AML-193 (cell line): ENCODE results near the gene COL28A1.

Source experiments
- DNase-seq, 2 experiments: peaks; one replicate each; lab custom pipeline; 2025; lab: John Stamatoyannopoulos, UW

COL28A1 gene

DNA sequence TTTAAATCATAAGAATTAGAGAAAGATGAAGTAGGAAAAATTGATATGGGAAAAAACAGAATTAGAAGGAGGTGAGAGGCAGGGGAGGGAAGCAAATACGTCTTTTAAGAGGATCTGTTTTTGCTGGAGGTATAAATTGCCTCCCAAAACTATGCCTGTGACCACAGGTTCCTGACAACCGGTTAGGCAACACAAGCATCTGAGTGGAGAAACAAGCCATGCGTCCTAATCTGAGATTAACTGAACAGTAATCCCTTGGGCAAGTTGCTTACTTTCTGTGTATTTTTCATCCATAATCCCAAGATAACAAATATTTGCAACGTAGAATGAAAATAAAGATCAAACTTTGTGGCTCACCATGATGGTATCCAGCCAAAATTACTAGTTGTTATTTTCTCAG, 204.2 kb downstream of the COL28A1 start:
- no peak for DNase-seq

DNA sequence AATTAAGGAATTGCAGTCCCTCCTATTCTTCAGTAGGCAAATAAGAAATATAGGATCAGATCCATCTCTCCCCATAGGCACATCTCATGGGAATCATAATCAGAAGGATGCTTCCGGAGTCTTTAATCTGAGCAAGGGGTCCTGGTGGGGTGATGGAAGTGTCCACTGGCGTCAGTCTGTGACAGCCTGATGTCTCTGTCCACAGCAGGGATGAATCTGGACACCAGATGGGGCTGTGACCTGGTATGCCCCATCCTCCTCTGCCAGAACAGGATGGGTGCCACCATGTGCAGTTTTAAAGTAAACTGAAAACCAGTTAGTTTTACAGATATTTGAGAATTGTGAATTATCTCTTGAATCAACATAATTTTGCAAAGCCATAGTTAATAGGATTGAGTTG, 204.7 kb downstream of the COL28A1 start:
- no peak for DNase-seq

DNA sequence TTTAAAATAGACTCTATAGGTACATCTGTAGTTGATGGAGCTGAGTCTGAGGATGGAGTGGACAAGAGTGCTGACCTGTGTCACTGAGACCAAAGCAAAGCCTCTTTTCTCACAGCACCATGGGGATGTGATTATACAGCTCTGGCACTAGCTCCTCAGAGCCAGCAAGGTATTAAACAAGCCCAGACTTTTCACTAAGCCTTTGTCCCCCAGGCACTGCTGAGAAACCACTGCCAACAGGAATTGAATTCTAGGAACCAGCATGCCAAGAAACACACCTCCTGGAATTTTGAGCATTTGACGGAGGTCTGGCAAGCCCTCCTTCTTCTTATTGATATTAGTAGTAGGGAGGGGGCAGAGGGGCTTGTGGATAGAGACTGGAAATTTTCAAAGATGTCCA, 206.3 kb downstream of the COL28A1 start:
- DNase-seq, result no peak

DNA sequence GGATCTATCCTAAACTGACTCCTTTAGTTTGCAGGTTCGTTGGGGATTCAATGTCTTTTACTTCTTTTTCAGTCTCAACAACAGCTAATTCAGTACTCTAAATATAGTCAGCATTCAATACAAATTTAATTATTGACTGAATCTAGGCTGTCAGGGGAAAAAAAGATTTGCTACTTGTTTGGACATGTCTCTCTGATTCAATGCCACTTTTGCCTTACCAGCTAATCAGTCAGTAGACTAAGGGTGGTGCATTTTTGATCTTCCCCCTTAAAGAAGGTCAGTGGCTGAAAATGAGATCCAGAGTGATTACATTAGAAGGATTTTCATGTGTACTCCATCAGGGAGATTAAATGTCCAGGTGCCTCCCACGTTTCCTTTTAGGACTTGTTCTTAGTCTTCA, 208.2 kb downstream of the COL28A1 start:
- DNase-seq, result no peak

DNA sequence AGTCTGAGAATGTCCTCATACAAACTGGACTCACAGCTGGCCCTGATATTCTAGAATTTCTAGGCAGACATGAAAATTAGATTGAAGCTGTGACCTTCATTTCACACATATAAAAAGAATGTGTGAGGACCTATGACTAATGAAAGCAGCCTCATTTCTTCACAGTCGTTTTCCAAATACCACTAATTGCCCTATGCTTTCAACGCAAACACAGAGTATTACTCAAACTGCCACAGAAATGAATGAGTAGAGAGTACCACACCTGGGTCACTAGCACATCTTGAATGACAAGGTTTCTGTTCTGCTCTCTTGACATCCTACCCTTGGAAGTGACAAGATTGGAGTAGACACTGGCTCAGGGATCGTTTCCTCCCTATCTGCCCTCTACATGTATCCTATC, 211.0 kb downstream of the COL28A1 start:
- DNase-seq, result no peak

DNA sequence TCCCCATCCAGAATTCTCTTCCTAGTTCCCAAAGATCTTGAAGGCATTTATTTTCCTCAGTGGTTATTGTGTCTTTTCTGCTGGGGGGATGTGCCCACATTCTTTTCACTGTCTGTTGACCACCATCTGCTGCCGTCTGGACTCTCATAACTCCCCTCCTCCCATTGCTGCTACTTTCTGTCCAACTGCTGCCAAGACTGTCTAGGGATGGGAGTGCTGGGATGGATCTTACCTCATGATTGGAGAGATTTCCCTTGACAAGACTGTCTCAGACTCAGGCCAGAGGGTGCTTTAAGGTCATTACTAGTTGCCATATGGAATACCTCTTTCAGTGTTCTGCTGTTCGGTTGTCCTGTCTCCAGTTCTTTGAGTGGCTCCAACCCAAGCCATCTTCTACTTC, 211.8 kb downstream of the COL28A1 start:
- DNase-seq, result no peak

DNA sequence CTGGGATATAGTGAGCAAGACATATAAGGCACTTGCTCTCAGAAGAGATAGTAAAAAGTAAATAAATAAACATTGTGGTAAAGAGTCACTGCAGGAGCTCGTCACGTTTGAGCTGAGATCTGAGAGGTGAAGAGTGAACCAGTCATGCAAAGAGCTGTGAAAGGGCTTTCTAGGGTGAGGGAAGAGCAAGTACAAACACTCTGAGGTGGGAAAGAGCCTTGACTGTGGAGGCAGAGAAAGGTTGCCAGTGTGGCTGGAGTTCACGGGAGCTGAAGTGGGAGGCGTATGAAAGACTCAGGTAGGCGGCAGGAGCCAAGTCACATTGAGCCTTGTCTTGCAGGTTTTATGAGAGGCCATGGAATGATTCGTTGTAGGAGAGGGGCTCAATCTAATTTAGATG, 212.3 kb downstream of the COL28A1 start:
- no peak for DNase-seq

DNA sequence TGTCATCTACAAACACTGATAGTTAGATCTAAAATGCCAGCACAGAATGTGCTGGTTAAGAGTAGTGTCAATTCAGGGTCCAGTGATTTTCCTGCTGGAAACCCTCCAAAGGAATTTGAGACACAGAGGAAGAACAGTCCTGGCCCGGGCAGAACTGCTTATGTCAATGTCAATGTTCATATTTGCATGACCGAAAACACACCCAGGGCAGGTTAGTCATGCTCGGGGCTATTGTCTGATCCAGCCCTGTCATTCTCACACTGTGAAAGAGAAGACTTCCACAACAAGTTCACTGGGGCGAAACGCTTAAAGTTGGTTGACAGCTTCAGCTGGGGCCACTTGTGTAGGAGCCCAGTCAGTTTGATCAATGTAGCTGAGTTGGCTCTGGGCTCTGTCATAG, 214.0 kb downstream of the COL28A1 start:
- DNase-seq, result no peak

DNA sequence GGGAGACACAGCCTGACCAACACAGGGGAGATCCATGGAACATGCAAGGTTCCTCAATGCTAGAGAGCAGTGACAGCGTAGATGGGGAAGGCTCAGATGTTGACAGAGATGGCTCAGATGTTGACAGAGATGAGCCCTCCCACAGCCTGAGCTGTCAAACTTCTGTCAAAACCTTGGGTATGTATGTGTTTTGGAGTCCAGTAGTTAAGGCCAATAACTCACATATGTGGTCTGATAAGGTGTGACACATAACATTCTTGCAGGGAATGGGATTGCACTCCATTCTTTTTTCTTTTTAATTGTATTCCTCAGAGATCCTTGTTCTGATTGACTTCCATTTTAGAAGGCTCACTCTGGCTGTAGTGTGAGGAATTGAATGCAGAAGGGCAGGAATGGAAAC, 217.1 kb downstream of the COL28A1 start:
- no peak for DNase-seq

DNA sequence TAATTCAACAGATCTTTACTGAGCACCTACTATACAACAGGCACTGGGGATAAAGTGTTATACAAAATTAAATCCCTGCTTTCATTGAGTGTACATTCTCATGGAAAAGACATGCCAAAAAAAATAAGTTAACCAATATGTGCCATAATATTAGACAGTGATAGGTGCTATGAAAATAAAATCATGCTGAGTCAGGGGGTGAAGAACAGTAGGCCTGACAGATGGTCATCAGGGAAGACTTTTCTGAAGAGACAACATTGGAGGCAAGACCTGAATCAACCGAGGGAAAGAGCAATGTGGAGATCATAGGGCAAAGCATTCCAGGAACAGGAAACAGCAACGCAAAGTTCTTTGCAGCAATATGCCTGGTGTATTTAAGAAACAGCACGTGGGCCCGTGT, 217.8 kb downstream of the COL28A1 start:
- DNase-seq, result no peak

DNA sequence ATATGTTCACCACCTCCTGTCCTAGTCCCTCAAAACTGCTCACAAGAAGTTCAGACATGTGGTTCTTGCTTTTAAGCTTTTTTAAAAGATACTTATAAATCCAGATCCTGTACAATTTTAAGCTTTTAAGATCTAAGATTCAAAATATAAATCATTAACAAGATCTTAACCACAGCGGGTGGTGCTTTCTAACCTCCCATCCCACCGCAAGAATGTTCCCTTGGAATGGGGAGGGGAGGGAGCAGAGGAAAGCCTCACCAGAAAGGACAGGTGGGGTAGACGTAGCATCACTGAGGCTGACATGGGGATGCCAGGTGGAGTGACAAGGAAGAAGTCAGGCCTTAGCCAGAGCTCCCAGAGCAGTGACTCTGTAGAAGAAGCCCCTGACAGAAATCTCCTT, 219.8 kb downstream of the COL28A1 start:
- no peak for DNase-seq

DNA sequence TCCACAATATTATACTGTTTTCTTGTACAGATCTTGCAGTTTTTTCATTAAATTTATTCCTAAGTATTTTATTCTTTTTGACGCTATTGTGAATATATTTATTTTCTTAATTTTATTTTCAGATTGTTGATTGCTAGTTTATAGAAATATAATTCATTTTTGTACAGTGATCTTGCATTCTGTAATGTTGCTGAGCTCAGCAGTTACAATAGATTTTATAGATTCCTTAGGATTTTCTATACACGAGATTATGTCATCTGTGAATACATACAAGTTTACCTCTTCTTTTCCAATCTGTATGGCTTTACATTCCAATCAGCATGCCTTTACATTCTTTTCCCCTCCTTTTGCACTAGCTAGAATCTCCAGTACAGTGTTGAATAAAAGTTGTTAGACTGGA, 223.3 kb downstream of the COL28A1 start:
- no peak for DNase-seq

DNA sequence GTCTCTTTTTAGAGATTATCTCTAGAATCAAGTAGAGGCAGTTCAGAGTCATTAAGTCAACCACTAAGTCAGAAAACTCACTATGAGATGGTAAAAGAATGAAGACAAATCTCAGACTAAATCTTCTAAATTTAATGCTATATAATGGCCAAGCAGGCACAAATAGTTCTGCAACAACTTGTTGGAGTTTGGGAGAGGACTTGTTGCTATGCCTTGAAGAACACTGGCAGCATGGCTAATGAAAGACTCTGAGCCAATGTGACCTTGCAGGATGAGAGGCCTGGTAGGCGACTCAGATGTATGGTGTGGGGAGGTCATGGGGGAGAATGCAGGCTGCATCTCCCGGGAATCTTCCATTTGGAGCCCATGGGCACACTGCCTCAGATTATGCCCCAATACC, 224.7 kb downstream of the COL28A1 start:
- no peak for DNase-seq

DNA sequence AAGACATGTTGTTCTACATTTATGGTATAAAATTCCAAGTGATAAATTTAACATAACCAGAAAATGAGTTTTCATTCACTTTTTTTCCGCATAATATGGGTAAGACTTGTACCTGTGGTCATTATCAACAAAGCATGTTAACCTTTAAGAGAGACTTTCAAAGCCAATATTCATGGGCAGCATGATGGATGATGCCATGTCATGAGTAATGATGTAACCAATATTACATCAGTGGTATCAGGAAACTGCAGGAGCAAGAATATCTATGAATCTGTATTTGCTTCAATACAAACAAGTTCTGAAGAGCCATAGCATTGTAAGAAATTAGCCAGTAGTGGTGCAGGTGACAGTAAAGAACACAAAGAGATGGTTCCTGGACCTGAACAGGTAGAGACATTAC, 226.5 kb downstream of the COL28A1 start:
- no peak for DNase-seq
